ENCODE measurements around the gene SFXN5.

Gene SFXN5

DNA sequence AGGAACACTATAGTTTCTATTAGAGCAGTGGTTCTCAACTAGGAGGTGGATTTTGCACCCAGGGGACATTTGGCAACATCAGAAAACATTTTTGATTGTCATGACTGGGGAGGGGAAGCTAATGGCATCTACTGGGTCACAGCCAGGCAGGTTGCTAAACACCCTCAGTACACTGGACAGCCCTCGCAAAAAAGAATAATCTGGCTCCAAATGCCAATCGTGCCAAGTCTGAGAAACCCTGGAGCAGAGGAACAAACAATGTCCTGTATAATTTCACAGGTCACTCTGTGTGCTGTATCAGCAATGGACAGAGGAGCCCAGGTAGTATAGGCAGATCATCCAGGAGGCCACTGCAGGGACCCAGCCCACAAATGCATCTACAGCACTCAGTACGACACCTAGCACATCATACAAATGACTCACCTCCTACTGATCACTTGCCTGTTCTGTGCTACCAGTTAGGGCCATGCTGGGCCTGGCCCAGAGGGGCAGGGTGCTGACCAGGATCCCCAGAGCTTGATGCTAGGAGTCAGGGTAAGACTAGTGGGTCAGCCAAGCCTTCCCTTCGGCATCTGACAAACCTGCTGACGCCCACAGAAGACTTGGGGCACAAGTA is 37.6 kb downstream of the SFXN5 start:
- in situ Hi-C loops (cut with MboI; ENCODE audit: low pct_unique_long_range_greater_than_20kb, low sequenced_read_pairs, unreplicated experiment), result no loop called here
- no peak for DNase-seq (ENCODE audit: low spot score)
- TF ChIP-seq, protein P1, sequence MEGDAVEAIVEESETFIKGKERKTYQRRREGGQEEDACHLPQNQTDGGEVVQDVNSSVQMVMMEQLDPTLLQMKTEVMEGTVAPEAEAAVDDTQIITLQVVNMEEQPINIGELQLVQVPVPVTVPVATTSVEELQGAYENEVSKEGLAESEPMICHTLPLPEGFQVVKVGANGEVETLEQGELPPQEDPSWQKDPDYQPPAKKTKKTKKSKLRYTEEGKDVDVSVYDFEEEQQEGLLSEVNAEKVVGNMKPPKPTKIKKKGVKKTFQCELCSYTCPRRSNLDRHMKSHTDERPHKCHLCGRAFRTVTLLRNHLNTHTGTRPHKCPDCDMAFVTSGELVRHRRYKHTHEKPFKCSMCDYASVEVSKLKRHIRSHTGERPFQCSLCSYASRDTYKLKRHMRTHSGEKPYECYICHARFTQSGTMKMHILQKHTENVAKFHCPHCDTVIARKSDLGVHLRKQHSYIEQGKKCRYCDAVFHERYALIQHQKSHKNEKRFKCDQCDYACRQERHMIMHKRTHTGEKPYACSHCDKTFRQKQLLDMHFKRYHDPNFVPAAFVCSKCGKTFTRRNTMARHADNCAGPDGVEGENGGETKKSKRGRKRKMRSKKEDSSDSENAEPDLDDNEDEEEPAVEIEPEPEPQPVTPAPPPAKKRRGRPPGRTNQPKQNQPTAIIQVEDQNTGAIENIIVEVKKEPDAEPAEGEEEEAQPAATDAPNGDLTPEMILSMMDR (IDR thresholded peaks at IDR 0.05; ENCODE audit: extremely low read depth, insufficient read depth, missing control alignments), result no peak

DNA sequence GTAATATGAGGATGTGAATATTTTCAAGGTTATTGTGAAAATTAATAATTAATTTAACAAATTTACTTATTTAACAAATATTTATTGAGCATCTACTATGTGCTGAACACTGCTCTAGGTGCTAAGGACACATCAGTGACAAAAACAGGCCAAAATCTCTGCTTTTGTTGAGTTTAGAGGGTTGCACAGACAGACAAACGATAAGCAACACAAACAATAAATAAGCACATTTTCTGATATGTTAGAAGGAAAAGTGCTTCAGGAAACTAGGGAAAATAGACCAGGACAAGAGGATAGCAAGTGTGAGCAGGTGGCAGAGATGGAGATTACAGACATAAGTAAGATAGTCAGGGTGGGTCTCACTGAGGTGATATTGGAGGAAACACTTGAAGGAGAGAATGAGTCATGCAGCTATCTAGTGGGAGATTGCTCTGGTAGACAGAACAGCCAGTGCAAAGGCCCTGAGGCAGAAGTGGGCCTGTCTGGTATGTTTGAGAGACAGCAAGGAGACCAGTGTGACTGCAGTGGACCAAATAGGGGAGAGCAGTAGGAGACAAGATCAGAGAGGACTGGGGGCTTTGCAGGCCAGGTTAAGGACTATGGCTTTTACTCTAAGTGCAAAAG is 38.3 kb downstream of the SFXN5 start:
- TF ChIP-seq, protein P1 (IDR thresholded peaks at IDR 0.05; ENCODE audit: extremely low read depth, insufficient read depth, missing control alignments), result no peak
- DNase-seq (ENCODE audit: low spot score), result no peak
- in situ Hi-C loops (cut with MboI; ENCODE audit: low pct_unique_long_range_greater_than_20kb, low sequenced_read_pairs, unreplicated experiment), result no loop called here

DNA sequence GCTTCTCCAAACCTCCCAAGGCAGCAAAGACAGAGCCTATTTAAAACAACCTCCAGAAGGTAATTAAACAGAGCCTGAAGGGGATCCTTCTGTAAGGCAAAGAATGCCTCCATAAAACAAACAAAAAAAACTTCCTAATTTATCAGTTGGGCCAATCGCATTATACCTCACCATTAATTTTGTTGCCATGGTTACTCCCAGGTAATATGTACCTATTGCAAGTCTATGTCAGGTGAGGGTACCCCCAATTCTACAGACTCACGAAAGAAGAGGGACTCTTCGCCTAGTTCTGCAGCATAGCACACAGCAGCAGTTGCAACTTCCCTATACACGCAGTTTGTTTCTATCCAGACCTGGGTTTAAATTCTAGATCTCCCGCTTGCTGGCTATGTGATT is 38.8 kb downstream of the SFXN5 start:
- TF ChIP-seq, protein P1 (IDR thresholded peaks at IDR 0.05; ENCODE audit: extremely low read depth, insufficient read depth, missing control alignments), result no peak
- in situ Hi-C loops (cut with MboI; ENCODE audit: low pct_unique_long_range_greater_than_20kb, low sequenced_read_pairs, unreplicated experiment), result no loop called here
- no peak for DNase-seq (ENCODE audit: low spot score)

DNA sequence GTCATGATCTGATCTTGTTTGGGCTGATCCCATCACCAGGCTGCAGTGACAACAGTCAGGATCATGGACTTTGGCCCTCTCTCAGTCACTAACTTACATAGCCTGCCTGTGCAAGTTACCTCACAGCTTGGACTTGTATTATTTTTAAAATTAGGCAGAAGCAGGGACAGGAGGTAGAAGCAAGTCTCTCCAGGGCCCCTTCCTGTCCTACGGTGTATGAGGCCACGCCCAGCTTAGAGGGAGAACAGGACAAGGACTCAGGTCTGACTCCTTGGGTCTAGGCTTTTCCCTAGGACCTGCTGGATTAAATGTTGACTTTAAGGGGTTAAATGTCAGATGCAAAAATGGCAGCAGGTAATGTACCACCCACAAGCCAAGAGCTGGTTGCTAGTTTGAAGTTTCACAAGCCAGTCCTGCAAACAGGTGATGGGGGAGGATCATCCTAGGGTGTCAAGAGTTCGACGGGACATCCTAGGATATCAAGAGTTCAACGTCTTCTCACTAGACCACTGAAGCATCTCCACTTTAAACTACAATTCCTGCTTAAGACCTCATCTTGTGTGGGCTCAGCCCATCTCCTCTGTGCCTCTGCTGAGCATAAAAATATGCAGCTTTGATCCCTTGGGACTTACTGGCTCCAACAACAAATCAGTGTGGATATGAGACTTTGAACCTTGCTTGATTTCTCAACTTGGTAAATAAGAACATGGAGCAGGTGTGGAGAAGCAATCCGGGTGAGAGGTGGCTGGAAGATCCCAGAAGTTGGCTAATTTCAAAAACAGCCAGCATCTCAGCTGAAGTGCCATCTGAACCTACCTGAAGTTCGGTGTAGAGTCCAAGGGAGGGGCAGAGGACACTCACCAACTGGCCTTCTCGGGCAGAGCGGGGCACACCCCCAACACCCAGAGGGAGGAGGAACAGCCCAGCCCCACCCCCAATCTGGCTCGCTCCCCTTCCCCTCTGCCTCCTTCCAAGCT is 39.5 kb downstream of the SFXN5 start:
- TF ChIP-seq, protein P1 (IDR thresholded peaks at IDR 0.05; ENCODE audit: extremely low read depth, insufficient read depth, missing control alignments), result no peak
- no peak for DNase-seq (ENCODE audit: low spot score)
- in situ Hi-C loops (cut with MboI; ENCODE audit: low pct_unique_long_range_greater_than_20kb, low sequenced_read_pairs, unreplicated experiment), result no loop called here

DNA sequence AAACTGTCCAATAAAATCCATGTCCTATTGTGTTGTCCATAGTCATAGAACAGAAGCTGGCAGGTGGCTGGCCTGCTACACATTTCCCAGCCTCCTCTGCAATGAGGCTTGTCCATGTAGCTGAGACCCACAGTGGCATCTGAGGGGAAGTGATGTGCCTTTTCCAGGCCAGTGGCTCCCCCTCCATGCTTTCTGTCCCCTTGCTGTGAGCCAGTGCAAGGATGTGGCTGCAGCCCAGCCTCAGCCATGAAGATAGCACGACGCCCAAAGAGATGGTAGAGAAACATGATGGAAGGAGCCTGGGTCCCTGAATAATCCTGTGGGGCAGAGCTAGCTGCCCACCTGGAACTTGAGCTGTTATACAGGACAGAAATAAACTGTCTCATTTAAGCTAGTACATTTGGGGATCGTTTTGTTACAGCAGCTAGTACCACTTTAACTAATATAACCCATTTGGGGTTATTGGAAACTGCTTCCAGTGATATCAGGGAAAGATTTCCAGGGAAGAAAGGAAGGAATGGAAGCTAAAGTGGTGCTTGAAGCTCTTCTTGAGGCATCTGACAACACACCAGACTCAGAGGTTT is 40.3 kb downstream of the SFXN5 start:
- TF ChIP-seq, protein P1 (IDR thresholded peaks at IDR 0.05; ENCODE audit: extremely low read depth, insufficient read depth, missing control alignments), result no peak
- in situ Hi-C loops (cut with MboI; ENCODE audit: low pct_unique_long_range_greater_than_20kb, low sequenced_read_pairs, unreplicated experiment), result no loop called here
- DNase-seq (ENCODE audit: low spot score), result no peak

DNA sequence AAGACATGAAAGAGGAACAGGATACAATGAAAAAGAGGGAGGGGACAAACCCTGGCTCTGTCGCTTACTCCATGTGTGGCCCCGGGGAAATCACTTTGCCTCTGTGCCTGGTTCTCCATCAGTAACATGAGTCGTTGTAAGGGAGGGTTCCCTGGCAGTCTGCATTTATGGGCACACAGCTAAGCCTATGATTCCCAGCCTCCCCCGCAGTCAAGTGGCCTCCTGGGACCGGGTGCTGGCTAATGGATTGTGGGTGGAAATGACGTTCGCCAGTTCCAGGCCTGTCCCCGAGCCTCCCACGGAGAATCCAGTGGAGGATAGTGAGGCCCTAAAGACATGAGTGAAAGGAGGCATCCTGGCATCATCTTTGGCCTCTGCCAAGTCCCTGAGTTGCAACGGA is 42.7 kb downstream of the SFXN5 start:
- DNase-seq (ENCODE audit: low spot score), result no peak
- TF ChIP-seq, protein P1 (IDR thresholded peaks at IDR 0.05; ENCODE audit: extremely low read depth, insufficient read depth, missing control alignments), result no peak
- in situ Hi-C loops (cut with MboI; ENCODE audit: low pct_unique_long_range_greater_than_20kb, low sequenced_read_pairs, unreplicated experiment), result no loop called here
